Panc1 (cell line): Measurements from ENCODE around the gene FER1L5. TPM values are rescaled to one million over a fixed set of nuclear protein-coding genes. Genes with fewer than 3 reads are reported as not detected.

Experiments used
- ATAC-seq: fragments of 200-7000 bp; cut with Tn5 transposase; 2 replicates; pipeline ENCODE4 v1.9.1; 2020; ENCODE audit warnings: mild to moderate bottlenecking, moderate library complexity
- BruUV-seq: library from RNA; stranded (reverse); fragments of 400-500 nt; replicated peaks from 2 replicates; lab custom pipeline; 2021; lab: Mats Ljungman, UMichigan
- CTCF ChIA-PET: fragments of 300-600 bp; sonication (Branson Sonifier 250); formaldehyde crosslinking; loops from one replicate; lab custom pipeline; 2022; ENCODE audit warnings: antibody characterized with exemption; lab: Charles Lee
- POLR2A ChIA-PET: fragments of 300-600 bp; sonication (Branson Sonifier 250); formaldehyde crosslinking; loops from one replicate; lab custom pipeline; 2022; ENCODE audit warnings: antibody characterized with exemption; lab: Charles Lee
- DNase-seq: peaks from one replicate; pipeline ENCODE4 v3.0.0-alpha.2; 2010; ENCODE audit warnings: low read depth, low spot score
- H3K27ac ChIP-seq: 2 replicates; pipeline ENCODE4 v1.5.1; 2011; ENCODE audit warnings: mild to moderate bottlenecking, low read length, inconsistent platforms
- H3K27me3 ChIP-seq: fragments of 200-500 bp; sonication (Bioruptor generic); 2 replicates; pipeline ENCODE4 v1.6.0; 2014; ENCODE audit warnings: low read length, inconsistent platforms; ENCODE audit not compliant: control insufficient read depth, insufficient read depth
- H3K36me3 ChIP-seq: fragments of 200-500 bp; sonication (Bioruptor generic); 2 replicates; pipeline ENCODE4 v1.5.1; 2014; ENCODE audit warnings: inconsistent platforms, mild to moderate bottlenecking, low read length, moderate library complexity; ENCODE audit not compliant: control insufficient read depth, insufficient read depth
- H3K4me1 ChIP-seq: 2 replicates; pipeline ENCODE4 v1.5.1; 2011; ENCODE audit warnings: inconsistent platforms, mild to moderate bottlenecking, low read length, moderate library complexity; ENCODE audit not compliant: control insufficient read depth, insufficient read depth
- H3K4me3 ChIP-seq, 2 experiments: 2 replicates each; pipeline ENCODE4 v1.5.1; 2011 to 2012; ENCODE audit warnings: low read depth in 2 of 2, low read length in 2 of 2, mild to moderate bottlenecking in 2 of 2, inconsistent platforms in 1 of 2, moderate library complexity in 1 of 2
- H3K9me3 ChIP-seq: fragments of 200-500 bp; sonication (Bioruptor generic); 2 replicates; pipeline ENCODE4 v1.5.1; 2014; ENCODE audit warnings: low read depth, mild to moderate bottlenecking, inconsistent platforms, low read length, moderate library complexity; ENCODE audit not compliant: control insufficient read depth, insufficient read depth
- CTCF ChIP-seq: fragments of 450-650 bp; IDR thresholded peaks from 2 replicates; pipeline ENCODE4 v1.5.1; 2017; ENCODE audit warnings: mild to moderate bottlenecking
- POLR2AphosphoS5 ChIP-seq: IDR thresholded peaks from 2 replicates; pipeline ENCODE4 v1.6.1; 2012; ENCODE audit warnings: mild to moderate bottlenecking, low read depth, low read length, moderate library complexity
- REST ChIP-seq, 2 experiments: IDR thresholded peaks; 2 replicates each; pipeline ENCODE4 v1.6.1; 2011 to 2012; ENCODE audit warnings: low read depth in 2 of 2, control low read depth in 1 of 2, low read length in 1 of 2, mild to moderate bottlenecking in 1 of 2, moderate library complexity in 1 of 2; ENCODE audit not compliant: insufficient read depth in 1 of 2
- SIN3A ChIP-seq: IDR thresholded peaks from 2 replicates; pipeline ENCODE4 v1.6.1; 2012; ENCODE audit warnings: low read depth, mild to moderate bottlenecking, low read length, moderate library complexity, borderline replicate concordance; ENCODE audit not compliant: insufficient read depth
- TCF7L2 ChIP-seq: IDR thresholded peaks from 2 replicates; pipeline ENCODE4 v1.6.1; 2011; ENCODE audit warnings: mild to moderate bottlenecking, low read depth, low read length, inconsistent platforms
- in situ Hi-C: cut with HindIII; loops from 2 replicates; pipeline ENCODE4 v1.10.0; 2016; ENCODE audit warnings: low sequenced_read_pairs, low pct_unique_long_range_greater_than_20kb
- intact Hi-C: fragments of 100-400 bp; cut with micrococcal nuclease; formaldehyde crosslinking; loops from one replicate; pipeline ENCODE4 v1.10.0; 2022; ENCODE audit not compliant: unreplicated experiment
- total RNA-seq: library from RNA; stranded (reverse); gene quantifications from one replicate; pipeline ENCODE4 v1.2.1, GENCODE V29; 2021; ENCODE audit not compliant: unreplicated experiment

The FER1L5 gene
- total RNA-seq, 1 experiment from 2014 or later = not detected

GRCh38 chr2:96700086-96700485, 57.5 kb downstream of the FER1L5 start:
- POLR2A ChIA-PET = no interaction called here
- no peaks in the 10 kb centered on the region for H3K9me3 ChIP-seq
- no peak overlapping the region for H3K4me3 ChIP-seq
- no peak for TF ChIP-seq REST (IDR thresholded peaks at IDR 0.05; ENCODE audit: insufficient read depth in 1 of 2, low read depth in 2 of 2, low read length in 1 of 2)
- TF ChIP-seq TCF7L2 = no peak
- no peak for TF ChIP-seq POLR2AphosphoS5
- no peak for TF ChIP-seq CTCF
- no peak for TF ChIP-seq SIN3A
- in situ Hi-C loops (no loop called here), intact Hi-C loops (no loop called here)
- H3K27ac ChIP-seq = no peak overlapping the region
- H3K4me1 ChIP-seq = no peaks in the 10 kb centered on the region
- H3K27me3 ChIP-seq = no peaks in the 10 kb centered on the region
- H3K36me3 ChIP-seq = no peaks in the 10 kb centered on the region
- CTCF ChIA-PET = interaction anchor here (1.1 kb wide), 1 partner anchor 62 kb away, joined by 4 read pairs; no protein-coding TSS in a partner anchor
- ATAC-seq = no peak
- no TSS peak for BruUV-seq
- DNase-seq = no peak

- POLR2A ChIA-PET = no interaction called here
- no TSS peak for BruUV-seq
These were observed 59.1 kb downstream of the FER1L5 start for GRCh38 chr2:96701636-96702035.

More at GRCh38 chr2:96701636-96702035, 59.1 kb downstream of the FER1L5 start:
- no peak for ATAC-seq
- intact Hi-C loops = no loop called here
- no peak for DNase-seq
- Histone ChIP-seq H3K36me3 (no peaks in the 10 kb centered on the region), H3K27ac (no peak overlapping the region), H3K4me3 (no peak overlapping the region), H3K4me1 (no peaks in the 10 kb centered on the region), H3K9me3 (no peaks in the 10 kb centered on the region), H3K27me3 (no peaks in the 10 kb centered on the region)
- in situ Hi-C loops = no loop called here
- TF ChIP-seq TCF7L2 (no peak), CTCF (no peak), SIN3A (no peak), REST (IDR thresholded peaks at IDR 0.05; ENCODE audit: insufficient read depth in 1 of 2, low read depth in 2 of 2, low read length in 1 of 2) (no peak), POLR2AphosphoS5 (no peak)
- CTCF ChIA-PET = interaction anchor here (0.6 kb wide), 1 partner anchor 15 kb away, joined by 4 read pairs; no protein-coding TSS in a partner anchor
